ENCODE data around the gene DHX8. TPM values are rescaled to one million over a fixed set of nuclear protein-coding genes. Genes with fewer than 3 reads are reported as not detected.

The DHX8 gene
- total RNA-seq, 3 donors from 2014 or later: 41.0 to 54.7 (median 46.9) TPM

- no peaks in the 10 kb centered on the region for H3K9me3 ChIP-seq
- H3K4me1 ChIP-seq (ENCODE audit: low read depth): peaks cover 19% of the 10 kb centered on the region
- no peak for ATAC-seq
- TF ChIP-seq, protein P1, sequence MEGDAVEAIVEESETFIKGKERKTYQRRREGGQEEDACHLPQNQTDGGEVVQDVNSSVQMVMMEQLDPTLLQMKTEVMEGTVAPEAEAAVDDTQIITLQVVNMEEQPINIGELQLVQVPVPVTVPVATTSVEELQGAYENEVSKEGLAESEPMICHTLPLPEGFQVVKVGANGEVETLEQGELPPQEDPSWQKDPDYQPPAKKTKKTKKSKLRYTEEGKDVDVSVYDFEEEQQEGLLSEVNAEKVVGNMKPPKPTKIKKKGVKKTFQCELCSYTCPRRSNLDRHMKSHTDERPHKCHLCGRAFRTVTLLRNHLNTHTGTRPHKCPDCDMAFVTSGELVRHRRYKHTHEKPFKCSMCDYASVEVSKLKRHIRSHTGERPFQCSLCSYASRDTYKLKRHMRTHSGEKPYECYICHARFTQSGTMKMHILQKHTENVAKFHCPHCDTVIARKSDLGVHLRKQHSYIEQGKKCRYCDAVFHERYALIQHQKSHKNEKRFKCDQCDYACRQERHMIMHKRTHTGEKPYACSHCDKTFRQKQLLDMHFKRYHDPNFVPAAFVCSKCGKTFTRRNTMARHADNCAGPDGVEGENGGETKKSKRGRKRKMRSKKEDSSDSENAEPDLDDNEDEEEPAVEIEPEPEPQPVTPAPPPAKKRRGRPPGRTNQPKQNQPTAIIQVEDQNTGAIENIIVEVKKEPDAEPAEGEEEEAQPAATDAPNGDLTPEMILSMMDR (IDR thresholded peaks at IDR 0.05): no peak
- intact Hi-C loops (cut with DNase I, micrococcal nuclease): no loop called here
- DNase-seq: no peak
- no peak overlapping the region for H3K4me3 ChIP-seq
- H3K36me3 ChIP-seq (ENCODE audit: low read depth): peaks cover 8% of the 10 kb centered on the region
Observed at GRCh38 chr17:43528988-43529814, 45.4 kb downstream of the DHX8 start.

- DNase-seq: no peak
- peaks cover 19% of the 10 kb centered on the region for H3K4me1 ChIP-seq (ENCODE audit: low read depth)
- intact Hi-C loops (cut with DNase I, micrococcal nuclease): no loop called here
- H3K9me3 ChIP-seq: no peaks in the 10 kb centered on the region
- H3K36me3 ChIP-seq (ENCODE audit: low read depth): peaks cover 3% of the 10 kb centered on the region
- ATAC-seq: peak; percentile 39
- no peak overlapping the region for H3K4me3 ChIP-seq
- TF ChIP-seq, protein P1 (IDR thresholded peaks at IDR 0.05): no peak
Observed at GRCh38 chr17:43529947-43530287, 46.1 kb downstream of the DHX8 start.

GRCh38 chr17:43530288-43531081 lies 46.7 kb downstream of the DHX8 start:
- peak in 2 of 3 donors; percentile 46 to 49 for DNase-seq
- intact Hi-C loops (cut with DNase I, micrococcal nuclease): no loop called here
- peaks cover 19% of the 10 kb centered on the region for H3K4me1 ChIP-seq (ENCODE audit: low read depth)
- H3K4me3 ChIP-seq: no peak overlapping the region
- TF ChIP-seq, protein P1 (IDR thresholded peaks at IDR 0.05): no peak
- ATAC-seq: peak; percentile 30
- no peaks in the 10 kb centered on the region for H3K9me3 ChIP-seq
- H3K36me3 ChIP-seq (ENCODE audit: low read depth): no peaks in the 10 kb centered on the region

- TF ChIP-seq, protein P1 (IDR thresholded peaks at IDR 0.05): no peak
- Histone ChIP-seq H3K9me3 (no peaks in the 10 kb centered on the region), H3K4me1 (ENCODE audit: low read depth) (peaks cover 19% of the 10 kb centered on the region), H3K4me3 (no peak overlapping the region), H3K36me3 (ENCODE audit: low read depth) (no peaks in the 10 kb centered on the region)
- ATAC-seq (no peak), DNase-seq (no peak)
- intact Hi-C loops (cut with DNase I, micrococcal nuclease): no loop called here
Observed at GRCh38 chr17:43531082-43531378, 47.3 kb downstream of the DHX8 start.

DNA sequence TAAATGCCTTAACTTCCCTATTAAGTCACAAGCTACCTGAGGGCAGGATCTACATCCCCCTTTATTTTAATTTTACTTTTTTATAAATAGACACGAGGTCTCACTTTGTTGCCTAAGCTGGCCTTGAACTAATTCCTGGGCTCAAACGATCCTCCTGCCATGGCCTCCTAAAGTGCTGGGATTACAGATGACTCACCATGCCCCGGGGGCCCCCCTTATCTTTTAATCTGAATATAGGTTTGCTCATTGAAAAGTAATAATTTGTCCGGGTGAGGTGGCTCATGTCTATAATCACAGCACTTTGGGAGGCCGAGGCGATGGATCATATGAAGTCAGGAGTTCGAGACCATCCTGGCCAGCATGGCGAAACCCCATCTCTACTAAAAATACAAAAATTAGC lies 48.2 kb downstream of the DHX8 start:
- no peak for ATAC-seq

More for the DNA sequence above, 48.2 kb downstream of the DHX8 start:
- intact Hi-C loops (cut with DNase I, micrococcal nuclease): no loop called here
- TF ChIP-seq, protein P1 (IDR thresholded peaks at IDR 0.05): no peak
- H3K9me3 ChIP-seq: no peaks in the 10 kb centered on the region
- no peak for DNase-seq
- no peak overlapping the region for H3K4me3 ChIP-seq
- H3K4me1 ChIP-seq (ENCODE audit: low read depth): peaks cover 19% of the 10 kb centered on the region
- H3K36me3 ChIP-seq (ENCODE audit: low read depth): no peaks in the 10 kb centered on the region
